ENCODE results near the gene CDH23.

DNA sequence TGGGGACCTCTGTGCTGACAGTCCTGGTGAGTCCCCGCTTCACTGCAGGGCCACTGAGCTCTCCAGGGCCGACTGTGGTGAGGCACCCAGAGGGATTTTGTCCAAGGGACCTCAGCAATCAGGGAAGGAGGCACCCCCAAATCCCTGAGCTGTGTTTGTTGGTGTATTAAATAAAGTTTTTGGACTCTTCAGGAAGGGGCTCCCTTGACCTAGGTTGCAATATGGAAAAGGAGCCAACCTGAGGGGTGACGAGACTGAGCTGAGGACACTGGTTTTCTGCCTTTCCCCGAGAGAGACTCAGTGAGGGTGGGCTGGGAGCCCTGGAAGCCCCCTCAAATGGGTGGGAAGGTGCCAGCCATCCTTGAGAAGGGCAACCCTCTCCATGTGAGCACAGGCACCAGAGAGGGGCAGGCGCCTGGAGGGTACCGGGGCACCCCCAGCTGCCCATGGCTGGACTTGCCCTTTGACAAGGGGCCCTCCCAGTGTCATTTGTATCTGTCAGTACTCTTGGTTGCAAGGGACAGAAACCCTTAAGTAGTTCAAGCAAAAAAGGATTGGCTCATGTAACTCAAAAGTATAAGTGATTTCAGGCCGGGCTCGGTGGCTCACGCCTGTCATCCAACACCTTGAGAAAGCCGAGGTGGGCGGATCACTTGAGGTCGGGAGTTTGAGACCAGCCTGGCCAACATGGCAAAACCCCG, 250.0 kb downstream of the CDH23 start:
- no peak for TF ChIP-seq POLR2A (IDR thresholded peaks at IDR 0.05; ENCODE audit: low read depth)
- TF ChIP-seq, protein P1, sequence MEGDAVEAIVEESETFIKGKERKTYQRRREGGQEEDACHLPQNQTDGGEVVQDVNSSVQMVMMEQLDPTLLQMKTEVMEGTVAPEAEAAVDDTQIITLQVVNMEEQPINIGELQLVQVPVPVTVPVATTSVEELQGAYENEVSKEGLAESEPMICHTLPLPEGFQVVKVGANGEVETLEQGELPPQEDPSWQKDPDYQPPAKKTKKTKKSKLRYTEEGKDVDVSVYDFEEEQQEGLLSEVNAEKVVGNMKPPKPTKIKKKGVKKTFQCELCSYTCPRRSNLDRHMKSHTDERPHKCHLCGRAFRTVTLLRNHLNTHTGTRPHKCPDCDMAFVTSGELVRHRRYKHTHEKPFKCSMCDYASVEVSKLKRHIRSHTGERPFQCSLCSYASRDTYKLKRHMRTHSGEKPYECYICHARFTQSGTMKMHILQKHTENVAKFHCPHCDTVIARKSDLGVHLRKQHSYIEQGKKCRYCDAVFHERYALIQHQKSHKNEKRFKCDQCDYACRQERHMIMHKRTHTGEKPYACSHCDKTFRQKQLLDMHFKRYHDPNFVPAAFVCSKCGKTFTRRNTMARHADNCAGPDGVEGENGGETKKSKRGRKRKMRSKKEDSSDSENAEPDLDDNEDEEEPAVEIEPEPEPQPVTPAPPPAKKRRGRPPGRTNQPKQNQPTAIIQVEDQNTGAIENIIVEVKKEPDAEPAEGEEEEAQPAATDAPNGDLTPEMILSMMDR (IDR thresholded peaks at IDR 0.05): no peak
- no peak for TF ChIP-seq POLR2AphosphoS5 (IDR thresholded peaks at IDR 0.05)
- no peak for TF ChIP-seq EP300 (IDR thresholded peaks at IDR 0.05)
